ENCODE measurements around the gene GARIN1A. TPM values are rescaled to one million over a fixed set of nuclear protein-coding genes. Genes with fewer than 3 reads are reported as not detected.

GARIN1A gene
- total and polyA plus RNA-seq, 2 donors (not counting 1 experiment from before 2014, with no cell fraction given), result 0.70 to 2.2 TPM

- no peaks in the 10 kb centered on the region for H3K9me3 Mint-ChIP-seq (ENCODE audit: insufficient read depth)
- Histone ChIP-seq H2AFZ (ENCODE audit: insufficient read depth, low read depth, low read length, poor library complexity, severe bottlenecking) (no peak overlapping the region), H3K36me3 (replicated peaks in 1 of 2; ENCODE audit: control extremely low read depth in 1 of 2, control insufficient read depth in 1 of 2, extremely low read depth in 1 of 2, insufficient read depth in 2 of 2, low read length in 1 of 2) (no peaks in the 10 kb centered on the region), H3K27ac (ENCODE audit: low read length in 2 of 2) (no peak overlapping the region), H3K79me2 (ENCODE audit: control insufficient read depth, insufficient read depth, low read length) (no peaks in the 10 kb centered on the region), H3K9me3 (ENCODE audit: control extremely low read depth in 1 of 3, control insufficient read depth in 2 of 3, insufficient read depth in 1 of 3, low read length in 2 of 3) (no peaks in the 10 kb centered on the region), H4K20me1 (ENCODE audit: control insufficient read depth, insufficient read depth, low read length, poor library complexity, severe bottlenecking) (no peaks in the 10 kb centered on the region), H3K27me3 (replicated peaks in 1 of 4; ENCODE audit: control extremely low read depth in 1 of 4, control insufficient read depth in 3 of 4, insufficient read depth in 4 of 4, low read length in 3 of 4) (peaks cover 0 to 13% (median 1%) of the 10 kb centered on the region in 4 experiments), H3K4me1 (ENCODE audit: control insufficient read depth in 2 of 2, insufficient read depth in 2 of 2, low read length in 2 of 2) (no peaks in the 10 kb centered on the region), H3K9ac (ENCODE audit: low read length) (no peak overlapping the region), H3K4me3 (ENCODE audit: control extremely low read depth in 1 of 5, extremely low read depth in 1 of 5, insufficient read depth in 1 of 5, low read depth in 2 of 5, low read length in 4 of 5) (no peak overlapping the region), H3K4me2 (replicated peaks; ENCODE audit: low read depth, low read length, poor library complexity, severe bottlenecking) (no peak overlapping the region)
- no CpG with 5 or more reads among the region's 6 CpGs for WGBS (ENCODE audit: insufficient coverage)
- ATAC-seq (ENCODE audit: low read depth), result no peak
- no peaks in the 10 kb centered on the region for H3K4me1 Mint-ChIP-seq
- no peak overlapping the region for H3K4me3 Mint-ChIP-seq
- peaks cover 20% of the 10 kb centered on the region for H3K27me3 Mint-ChIP-seq
- CTCF ChIA-PET, result interaction anchor here (0.6 kb wide), 1 partner anchor 552 kb away, joined by 3 read pairs; no protein-coding TSS in a partner anchor
- POLR2A ChIA-PET, result interaction anchor here (0.7 kb wide), 1 partner anchor 1181 kb away, joined by 3 read pairs; no protein-coding TSS in a partner anchor
- intact Hi-C loops (cut with micrococcal nuclease), result no loop called here
- DNase-seq, result no peak
- no peak overlapping the region for H3K27ac Mint-ChIP-seq
- TF ChIP-seq EZH2 (IDR thresholded peaks at IDR 0.05; ENCODE audit: borderline replicate concordance, insufficient read depth, low read depth, low read length, poor library complexity, severe bottlenecking), result no peak
- no peak for TF ChIP-seq CTCF (IDR thresholded peaks at IDR 0.05)
These were observed 47.0 kb downstream of the GARIN1A start for GRCh38 chr7:128718967-128719642.

GRCh38 chr7:128721376-128721775, 49.3 kb downstream of the GARIN1A start:
- intact Hi-C loops (cut with micrococcal nuclease), result no loop called here
- Histone ChIP-seq H3K4me3 (ENCODE audit: control extremely low read depth in 1 of 5, extremely low read depth in 1 of 5, insufficient read depth in 1 of 5, low read depth in 2 of 5, low read length in 4 of 5) (no peak overlapping the region), H3K27ac (ENCODE audit: low read length in 2 of 2) (no peak overlapping the region), H3K4me2 (replicated peaks; ENCODE audit: low read depth, low read length, poor library complexity, severe bottlenecking) (no peak overlapping the region), H3K36me3 (replicated peaks in 1 of 2; ENCODE audit: control extremely low read depth in 1 of 2, control insufficient read depth in 1 of 2, extremely low read depth in 1 of 2, insufficient read depth in 2 of 2, low read length in 1 of 2) (no peaks in the 10 kb centered on the region), H3K4me1 (ENCODE audit: control insufficient read depth in 2 of 2, insufficient read depth in 2 of 2, low read length in 2 of 2) (peaks cover 0 to 5% of the 10 kb centered on the region in 2 donors), H3K9ac (ENCODE audit: low read length) (no peak overlapping the region), H3K27me3 (replicated peaks in 1 of 4; ENCODE audit: control extremely low read depth in 1 of 4, control insufficient read depth in 3 of 4, insufficient read depth in 4 of 4, low read length in 3 of 4) (no peaks in the 10 kb centered on the region), H2AFZ (ENCODE audit: insufficient read depth, low read depth, low read length, poor library complexity, severe bottlenecking) (no peak overlapping the region), H3K79me2 (ENCODE audit: control insufficient read depth, insufficient read depth, low read length) (no peaks in the 10 kb centered on the region), H3K9me3 (ENCODE audit: control extremely low read depth in 1 of 3, control insufficient read depth in 2 of 3, insufficient read depth in 1 of 3, low read length in 2 of 3) (peaks cover 0 to 5% (median 0%) of the 10 kb centered on the region in 3 donors), H4K20me1 (ENCODE audit: control insufficient read depth, insufficient read depth, low read length, poor library complexity, severe bottlenecking) (no peaks in the 10 kb centered on the region)
- ATAC-seq (ENCODE audit: low read depth) (no peak), DNase-seq (no peak)
- Mint-ChIP-seq H3K4me3 (no peak overlapping the region), H3K4me1 (no peaks in the 10 kb centered on the region), H3K27me3 (peaks cover 8% of the 10 kb centered on the region), H3K9me3 (ENCODE audit: insufficient read depth) (no peaks in the 10 kb centered on the region), H3K27ac (no peak overlapping the region)
- ChIA-PET CTCF (no interaction called here), POLR2A (no interaction called here)
- no peak for TF ChIP-seq EZH2 (IDR thresholded peaks at IDR 0.05; ENCODE audit: borderline replicate concordance, insufficient read depth, low read depth, low read length, poor library complexity, severe bottlenecking)
- no peak for TF ChIP-seq CTCF (IDR thresholded peaks at IDR 0.05)
